ENCODE results near the gene ABLIM1.
A peak's percentile ranks its signal among the peaks of the same experiment; 100 is the strongest.

ABLIM1 gene

GRCh38 chr10:114406455-114406854 is 251.6 kb downstream of the ABLIM1 start:
- no peak for DNase-seq (ENCODE audit: low spot score)

GRCh38 chr10:114405011-114405350 is 253.1 kb downstream of the ABLIM1 start:
- no peak for DNase-seq (ENCODE audit: low spot score)

- no peak for DNase-seq (ENCODE audit: low spot score)
Measured at GRCh38 chr10:114404171-114405010, 253.7 kb downstream of the ABLIM1 start, which contains the start of gene AFAP1L2. Gene AFAP1L2 (minus strand): TSS chr10:114404502. CDS start chr10:114404455, 47 bp downstream.

DNA sequence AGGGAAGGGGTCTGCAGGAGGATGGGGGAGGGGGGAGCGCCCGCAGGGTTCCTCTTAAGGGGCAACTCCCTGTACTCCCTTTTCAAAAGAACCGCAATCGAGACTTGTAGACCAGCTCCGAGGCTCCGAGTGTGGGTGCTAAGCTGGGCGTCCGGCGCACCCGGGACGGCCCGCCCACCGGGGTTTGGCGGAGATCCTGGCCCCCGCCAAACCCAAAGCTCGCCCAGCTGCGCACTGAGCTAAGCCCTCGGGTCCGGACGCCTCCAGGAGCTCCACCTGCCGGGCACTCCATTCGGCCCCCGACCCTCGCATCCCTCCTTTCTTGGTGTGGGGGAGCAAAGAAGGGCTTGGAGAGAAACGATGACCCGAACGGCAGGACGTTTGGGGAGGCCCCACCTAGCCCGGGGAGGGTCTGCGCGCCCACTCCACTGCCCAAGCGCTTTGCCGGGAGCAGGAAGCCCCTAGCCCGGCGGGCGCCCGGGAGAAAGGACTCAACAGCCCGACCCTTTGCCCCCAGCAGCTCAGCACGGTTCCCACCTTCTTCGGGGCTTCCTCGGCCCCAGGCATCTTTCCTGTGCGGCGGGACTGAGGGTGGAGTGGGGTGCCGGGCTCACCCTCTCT is 254.4 kb downstream of the ABLIM1 start:
- no peak for DNase-seq (ENCODE audit: low spot score)

DNA sequence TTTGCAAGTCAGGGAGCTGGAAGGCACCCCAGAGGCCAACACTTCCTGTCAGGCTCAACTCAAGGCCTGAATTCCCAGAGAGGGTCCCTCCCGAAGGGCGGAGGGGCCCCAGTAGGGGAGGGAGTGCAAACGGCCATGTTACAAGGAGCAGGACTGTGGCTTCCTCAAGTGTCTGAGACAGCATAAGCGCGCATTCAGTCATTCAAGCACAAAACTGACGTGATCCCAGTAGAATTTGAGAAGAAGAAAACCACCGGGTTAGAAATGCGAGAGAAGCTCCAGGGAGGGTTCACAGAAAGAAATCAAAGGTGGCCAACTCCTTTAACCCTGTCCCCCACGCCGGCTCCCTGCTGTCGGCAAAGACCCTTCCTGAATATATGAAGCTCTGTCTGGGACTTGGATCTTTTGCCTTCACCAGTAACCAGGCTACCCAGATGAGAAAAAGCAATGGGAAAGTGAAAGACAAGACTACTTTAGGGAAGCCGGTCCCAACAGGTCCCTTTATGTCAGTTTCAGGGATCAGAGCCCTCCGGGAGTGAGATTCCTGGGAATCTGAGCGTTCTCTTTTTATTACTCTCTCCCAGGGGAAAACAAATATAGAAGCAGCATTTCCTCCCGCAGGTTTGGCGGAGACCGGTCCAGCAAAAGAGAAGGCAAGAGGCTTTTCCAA is 255.1 kb downstream of the ABLIM1 start:
- DNase-seq (ENCODE audit: low spot score) = no peak

DNA sequence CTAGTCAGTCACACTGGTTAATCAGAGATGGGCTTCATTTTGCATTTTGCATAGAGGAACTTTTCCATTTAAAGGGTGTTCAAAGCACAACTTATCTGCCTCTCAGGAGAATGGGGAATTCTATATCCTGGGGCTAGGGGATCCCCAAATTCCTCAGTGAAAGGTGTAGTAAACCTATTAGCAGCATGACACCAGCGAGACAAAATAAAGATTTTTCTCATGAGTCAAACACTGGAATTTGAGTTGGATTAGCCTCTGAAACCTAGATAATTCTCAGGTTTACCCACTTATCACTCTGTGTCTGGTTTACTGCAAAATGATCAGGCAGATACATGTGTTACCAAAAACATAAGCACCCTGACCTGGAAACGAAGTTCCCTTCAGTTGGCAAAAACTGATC is 255.8 kb downstream of the ABLIM1 start:
- DNase-seq (ENCODE audit: low spot score) = no peak

- peak; percentile 26 for DNase-seq (ENCODE audit: low spot score)
Measured at GRCh38 chr10:114401195-114401791, 256.8 kb downstream of the ABLIM1 start.

GRCh38 chr10:114400091-114400490 is 258.0 kb downstream of the ABLIM1 start:
- DNase-seq (ENCODE audit: low spot score) = no peak

GRCh38 chr10:114399576-114399975 is 258.5 kb downstream of the ABLIM1 start:
- no peak for DNase-seq (ENCODE audit: low spot score)

DNA sequence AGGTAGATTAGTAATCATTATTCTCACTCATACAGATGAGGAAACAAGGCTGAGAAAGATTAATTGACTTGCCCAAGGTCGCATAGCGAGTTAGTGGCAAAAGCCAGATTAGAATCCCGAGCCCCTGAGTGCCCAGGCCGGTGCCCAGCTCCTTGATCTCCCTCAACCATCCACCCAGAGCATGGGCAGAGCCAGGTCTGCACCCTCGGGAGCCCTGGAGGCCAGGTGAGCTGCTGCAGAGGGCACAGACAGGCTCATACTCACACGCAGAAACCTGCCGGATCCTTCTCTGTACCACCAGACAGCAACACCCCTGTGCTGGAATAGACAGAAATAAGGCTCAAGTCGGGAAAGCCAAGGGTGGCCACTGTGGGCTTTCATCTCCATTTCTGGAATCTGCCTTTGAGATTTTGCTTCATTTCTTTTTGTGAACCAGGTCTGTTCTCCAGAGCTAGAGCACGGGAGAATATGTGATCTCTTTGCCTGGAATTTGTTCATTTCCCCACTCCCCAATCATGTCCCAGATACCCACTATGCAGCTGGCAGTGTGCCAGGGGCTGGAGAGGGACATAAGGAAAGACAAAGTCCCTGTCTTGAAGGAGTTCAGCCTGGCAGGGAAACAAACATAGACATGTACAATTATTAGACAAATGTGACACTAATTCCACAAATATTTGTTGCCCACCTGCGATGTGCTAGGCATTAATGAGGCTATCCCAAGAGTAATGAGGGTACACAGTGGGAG is 259.3 kb downstream of the ABLIM1 start:
- DNase-seq (ENCODE audit: low spot score) = no peak

DNA sequence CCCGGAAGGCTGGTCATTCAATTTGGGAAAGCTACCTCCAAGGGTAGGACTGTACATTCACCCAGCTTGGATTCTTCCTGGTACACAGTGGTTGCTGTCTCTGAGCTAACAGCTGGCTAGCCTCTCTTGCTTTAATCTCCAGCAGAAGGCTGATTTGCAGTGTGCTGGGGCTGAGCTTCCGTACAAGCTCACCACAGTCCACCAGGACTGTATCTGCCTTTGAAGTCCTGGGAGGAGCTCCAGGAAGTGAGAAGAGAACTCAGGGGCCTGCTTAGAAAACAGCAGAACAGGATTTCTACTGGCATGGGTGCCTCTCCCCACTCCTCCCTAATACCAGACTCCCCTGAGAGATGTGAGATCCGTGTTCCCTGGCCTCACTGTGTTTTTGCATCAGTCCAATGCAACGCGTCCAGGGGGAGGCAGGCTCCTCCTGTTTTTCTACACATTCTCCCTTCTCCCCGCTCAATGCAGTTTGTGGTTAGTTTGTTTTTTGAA is 260.4 kb downstream of the ABLIM1 start:
- no peak for DNase-seq (ENCODE audit: low spot score)

GRCh38 chr10:114396464-114396863 is 261.6 kb downstream of the ABLIM1 start:
- DNase-seq (ENCODE audit: low spot score) = no peak

- DNase-seq (ENCODE audit: low spot score) = no peak
Measured at GRCh38 chr10:114395366-114396022, 262.6 kb downstream of the ABLIM1 start.

DNA sequence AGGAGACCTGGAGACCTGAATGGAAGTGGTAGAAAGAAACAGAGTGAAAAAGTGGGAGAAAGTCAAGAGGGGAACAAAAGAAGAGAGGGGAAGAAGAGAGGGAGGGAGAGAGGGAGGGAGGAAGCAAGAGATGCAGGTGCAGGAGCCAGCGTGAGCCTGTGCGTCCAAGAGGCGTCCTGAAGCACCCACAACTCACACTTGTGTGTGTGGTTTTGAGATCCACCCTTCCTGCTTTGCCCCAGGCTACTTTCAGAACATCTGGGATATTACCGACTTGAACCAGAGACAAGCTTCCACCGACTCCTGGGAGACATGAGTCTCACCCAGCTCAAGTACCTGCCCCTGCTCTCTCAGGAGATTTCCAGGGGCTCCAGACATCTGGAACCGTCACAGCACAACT is 263.5 kb downstream of the ABLIM1 start:
- no peak for DNase-seq (ENCODE audit: low spot score)

- no peak for DNase-seq (ENCODE audit: low spot score)
Measured at GRCh38 chr10:114393886-114394285, 264.2 kb downstream of the ABLIM1 start.

GRCh38 chr10:114393482-114393881 is 264.6 kb downstream of the ABLIM1 start:
- DNase-seq (ENCODE audit: low spot score) = no peak

GRCh38 chr10:114392112-114392835 is 265.8 kb downstream of the ABLIM1 start:
- DNase-seq (ENCODE audit: low spot score) = no peak

DNA sequence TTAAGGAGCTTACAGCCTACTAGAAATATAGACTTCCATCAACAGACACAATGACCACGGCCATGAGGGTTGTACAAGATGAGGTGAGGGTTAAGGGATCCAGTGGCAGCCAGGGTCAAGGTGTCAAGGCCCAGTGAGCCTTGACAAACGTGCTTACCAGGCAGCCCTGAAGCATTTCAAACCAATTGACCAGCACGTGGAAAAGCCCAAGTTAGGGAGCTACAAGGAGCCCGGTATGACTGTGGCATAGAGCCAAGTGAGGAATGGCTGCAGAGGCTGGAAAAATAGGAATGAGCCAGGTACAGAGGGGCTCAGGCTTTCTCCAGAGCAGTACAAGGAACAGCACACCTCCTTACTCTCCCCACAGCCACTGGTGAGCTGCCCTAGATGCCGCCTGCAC is 266.5 kb downstream of the ABLIM1 start:
- no peak for DNase-seq (ENCODE audit: low spot score)

- no peak for DNase-seq (ENCODE audit: low spot score)
Measured at GRCh38 chr10:114389426-114389825, 268.6 kb downstream of the ABLIM1 start.

DNA sequence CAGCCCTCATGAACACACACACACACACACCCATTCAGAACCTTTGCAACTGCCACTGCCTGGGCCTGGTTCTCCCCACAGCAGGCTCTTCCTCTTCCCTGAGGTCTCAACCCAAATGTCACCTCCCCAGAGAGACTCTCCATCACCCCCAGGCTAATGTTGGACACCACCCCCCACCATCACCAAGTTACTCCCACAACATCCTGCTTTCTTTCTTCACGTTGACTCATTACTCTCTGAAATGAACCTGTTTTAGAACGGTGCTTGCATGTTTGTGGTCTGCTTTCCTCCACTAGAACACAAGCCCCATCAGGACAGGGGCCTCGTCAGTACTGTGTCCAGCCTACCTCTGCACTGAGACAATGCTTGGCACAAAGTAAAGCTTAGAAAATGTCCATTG is 269.8 kb downstream of the ABLIM1 start:
- no peak for DNase-seq (ENCODE audit: low spot score)

GRCh38 chr10:114387784-114388183 is 270.3 kb downstream of the ABLIM1 start:
- no peak for DNase-seq (ENCODE audit: low spot score)
